Vagina (tissue), 2 donors: ENCODE data around the gene LPGAT1.

Source experiments
- POLR2AphosphoS5 ChIP-seq, 2 donors: sonication (generic); formaldehyde crosslinking; IDR thresholded peaks; one replicate each; pipeline ENCODE4 v1.9.0; 2017; ENCODE audit warnings: antibody characterized with exemption in 2 of 2, mild to moderate bottlenecking in 2 of 2, low read depth in 1 of 2; ENCODE audit not compliant: insufficient read depth in 1 of 2
- TF ChIP-seq, protein P1 (sequence below), 3 experiments: fragments of 450-650 bp in 2 of 3; fragments of 200-600 bp in 1 of 3; sonication (generic) in 1 of 3; IDR thresholded peaks; one replicate each; pipeline ENCODE4 v1.5.1; 2017 to 2019; ENCODE audit warnings: antibody characterized with exemption in 3 of 3, mild to moderate bottlenecking in 2 of 3, moderate library complexity in 2 of 3

DNA sequence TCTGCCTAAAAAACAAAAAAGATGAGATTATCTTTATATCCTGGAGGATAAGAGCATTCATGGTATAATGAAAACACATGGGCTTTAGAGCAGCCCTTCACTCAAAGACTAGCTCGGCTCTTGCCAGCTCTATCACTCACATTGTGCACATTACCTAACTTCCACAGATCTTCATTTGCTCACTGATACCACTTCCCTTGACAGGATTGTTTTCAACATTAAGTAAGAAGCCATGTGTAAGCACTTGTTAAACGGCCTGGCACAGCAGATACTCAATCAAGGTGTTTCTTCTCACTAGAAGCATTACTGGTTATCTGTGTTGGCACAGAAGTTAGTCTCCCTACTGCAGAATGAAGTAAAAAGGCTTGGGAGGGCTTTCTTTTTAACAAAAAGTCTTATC lies 18.7 kb downstream of the LPGAT1 start:
- TF ChIP-seq, protein P1, sequence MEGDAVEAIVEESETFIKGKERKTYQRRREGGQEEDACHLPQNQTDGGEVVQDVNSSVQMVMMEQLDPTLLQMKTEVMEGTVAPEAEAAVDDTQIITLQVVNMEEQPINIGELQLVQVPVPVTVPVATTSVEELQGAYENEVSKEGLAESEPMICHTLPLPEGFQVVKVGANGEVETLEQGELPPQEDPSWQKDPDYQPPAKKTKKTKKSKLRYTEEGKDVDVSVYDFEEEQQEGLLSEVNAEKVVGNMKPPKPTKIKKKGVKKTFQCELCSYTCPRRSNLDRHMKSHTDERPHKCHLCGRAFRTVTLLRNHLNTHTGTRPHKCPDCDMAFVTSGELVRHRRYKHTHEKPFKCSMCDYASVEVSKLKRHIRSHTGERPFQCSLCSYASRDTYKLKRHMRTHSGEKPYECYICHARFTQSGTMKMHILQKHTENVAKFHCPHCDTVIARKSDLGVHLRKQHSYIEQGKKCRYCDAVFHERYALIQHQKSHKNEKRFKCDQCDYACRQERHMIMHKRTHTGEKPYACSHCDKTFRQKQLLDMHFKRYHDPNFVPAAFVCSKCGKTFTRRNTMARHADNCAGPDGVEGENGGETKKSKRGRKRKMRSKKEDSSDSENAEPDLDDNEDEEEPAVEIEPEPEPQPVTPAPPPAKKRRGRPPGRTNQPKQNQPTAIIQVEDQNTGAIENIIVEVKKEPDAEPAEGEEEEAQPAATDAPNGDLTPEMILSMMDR (IDR thresholded peaks at IDR 0.05), result no peak
- TF ChIP-seq POLR2AphosphoS5 (IDR thresholded peaks at IDR 0.05; ENCODE audit: insufficient read depth in 1 of 2, low read depth in 1 of 2), result no peak
